UCSD-AML1 (cell line): ENCODE data around the gene MRC2.
"Not testable (repeated sequence)": the region's sequence is repeated elsewhere in the genome, so short reads cannot be mapped to it uniquely, and the experiment has no call there.

Experiments used
- DNase-seq: peaks from one replicate; lab custom pipeline; 2025; ENCODE audit not compliant: unreplicated experiment; lab: John Stamatoyannopoulos, UW

Gene MRC2

DNA sequence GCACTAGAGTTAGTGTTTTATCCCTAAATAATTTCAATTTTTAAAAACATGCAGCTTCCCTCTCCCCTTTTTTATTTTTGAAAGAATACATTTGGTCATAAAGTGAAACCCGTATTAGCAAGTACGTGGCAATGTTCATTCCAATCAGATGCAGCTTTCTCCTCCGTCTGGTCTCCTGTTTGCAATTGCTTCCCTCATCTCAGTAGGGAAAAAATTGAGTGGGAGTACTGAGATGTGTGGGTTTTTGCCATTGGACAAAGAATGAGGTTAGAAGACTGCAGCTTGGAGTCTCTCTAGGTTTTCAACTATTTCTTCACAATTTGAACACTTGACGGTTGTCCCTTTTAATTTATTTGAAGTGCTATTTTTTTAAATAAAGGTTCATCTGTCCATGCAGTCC, 14.4 kb upstream of the MRC2 start:
- not testable (repeated sequence) for DNase-seq

DNA sequence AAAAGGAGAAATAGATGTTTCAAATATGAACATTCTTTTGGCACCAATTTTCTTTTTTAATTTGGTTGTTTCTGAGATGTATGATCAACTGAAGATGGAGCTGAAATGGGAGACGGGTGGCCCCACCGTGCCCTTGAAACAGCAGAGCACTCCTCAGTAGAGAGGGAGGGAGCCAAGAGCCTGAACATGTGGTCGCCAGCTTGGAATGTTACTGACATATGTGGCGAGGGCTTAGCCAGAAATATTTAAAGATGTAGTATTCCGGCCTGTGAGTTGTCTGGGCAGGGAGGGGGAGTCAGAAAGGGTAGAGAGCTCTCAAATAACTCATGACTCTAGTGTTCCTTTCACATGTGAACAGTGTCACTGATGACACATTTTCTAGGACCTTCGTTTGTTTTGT, 13.3 kb upstream of the MRC2 start:
- DNase-seq, result no peak

DNA sequence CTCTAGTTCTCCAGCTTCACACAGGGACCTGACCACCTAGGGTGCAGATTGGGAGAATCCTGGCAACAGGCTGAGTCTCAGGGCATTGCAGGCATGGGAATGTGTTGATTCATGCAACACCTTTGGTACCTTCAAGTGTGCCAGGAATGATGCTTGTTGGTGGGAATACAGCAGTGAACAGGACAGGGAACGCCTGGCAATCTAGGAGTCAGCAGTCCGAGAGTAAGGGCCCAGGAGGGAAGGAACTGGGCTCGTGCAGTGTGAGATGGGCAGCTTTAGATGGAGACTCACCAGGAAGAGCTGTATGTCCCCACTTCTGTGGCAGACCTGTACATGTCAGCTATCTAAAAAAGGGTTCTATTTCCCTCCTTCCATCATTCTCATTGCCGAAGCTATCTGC, 12.0 kb upstream of the MRC2 start:
- no peak for DNase-seq

DNA sequence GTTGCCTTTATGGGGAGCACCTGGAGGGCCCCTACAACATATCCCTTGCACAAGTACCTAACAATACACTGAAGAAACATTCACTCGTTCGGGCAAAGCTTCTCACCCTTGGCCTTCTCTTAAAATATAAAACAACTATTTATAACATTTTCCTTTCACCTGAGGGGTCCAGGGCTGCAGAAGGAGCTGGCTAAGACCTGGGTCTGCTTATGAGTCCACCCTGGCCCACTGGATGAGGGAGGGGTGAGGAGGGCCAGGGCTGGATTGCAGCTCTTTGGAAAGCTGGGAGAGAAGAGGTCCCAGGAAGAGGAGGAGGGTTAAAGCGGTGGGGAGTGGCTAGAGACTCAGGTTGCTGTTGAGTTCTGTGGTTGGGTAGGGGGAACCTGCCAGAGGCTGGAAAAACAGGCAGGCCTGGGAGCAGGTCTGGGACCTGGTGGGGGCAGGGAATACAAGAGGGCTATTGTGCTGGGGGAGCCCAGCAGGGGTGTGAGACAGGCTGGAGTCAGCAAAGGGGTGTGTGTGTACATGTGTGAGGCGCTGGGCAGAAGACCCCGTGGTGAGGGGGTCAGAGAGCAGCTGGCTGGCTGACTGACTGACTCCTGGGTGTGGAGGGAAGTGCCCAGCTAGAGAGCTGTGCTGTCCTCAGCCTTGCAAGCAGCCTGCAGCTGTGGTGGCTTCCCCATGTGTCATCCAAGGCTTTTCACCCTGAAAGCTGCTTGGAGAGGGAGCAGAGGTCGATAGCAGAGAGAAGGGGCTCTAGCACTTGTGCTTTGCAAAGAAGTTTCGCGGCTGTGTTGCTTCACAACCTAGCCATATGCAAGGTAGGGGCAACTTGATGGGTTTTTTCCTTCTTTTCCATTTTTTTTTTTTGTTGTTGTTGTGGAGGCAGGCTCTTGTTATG, 10.2 kb upstream of the MRC2 start:
- no peak for DNase-seq

DNA sequence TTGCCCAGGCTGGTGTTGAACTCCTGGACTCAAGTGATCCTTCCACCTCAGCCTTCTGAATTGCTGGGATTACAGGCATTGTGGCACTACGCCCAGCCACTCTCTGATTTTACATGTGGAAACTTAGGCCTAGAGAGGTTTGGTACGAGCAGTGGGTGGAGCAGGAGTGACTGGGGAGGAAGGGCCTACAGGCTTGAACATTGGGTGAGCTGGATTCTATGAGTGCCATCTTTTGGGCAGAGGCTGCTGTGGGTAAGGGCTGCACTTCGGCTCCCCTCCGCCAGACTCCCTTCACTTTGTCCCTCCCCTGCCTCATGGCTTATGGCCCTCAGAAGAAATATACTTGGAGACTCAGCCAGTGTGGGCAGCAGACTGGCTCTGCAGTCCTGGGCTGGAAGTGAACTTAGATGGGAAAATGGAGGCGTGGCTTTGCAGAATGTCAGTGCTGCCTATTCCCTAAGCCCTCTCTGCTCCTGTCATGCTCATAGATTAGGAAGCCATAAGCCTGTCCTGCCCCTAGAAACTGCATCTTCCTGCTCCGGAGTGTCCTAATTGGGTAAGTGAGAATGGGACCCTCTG, 9.5 kb upstream of the MRC2 start:
- DNase-seq, result no peak

DNA sequence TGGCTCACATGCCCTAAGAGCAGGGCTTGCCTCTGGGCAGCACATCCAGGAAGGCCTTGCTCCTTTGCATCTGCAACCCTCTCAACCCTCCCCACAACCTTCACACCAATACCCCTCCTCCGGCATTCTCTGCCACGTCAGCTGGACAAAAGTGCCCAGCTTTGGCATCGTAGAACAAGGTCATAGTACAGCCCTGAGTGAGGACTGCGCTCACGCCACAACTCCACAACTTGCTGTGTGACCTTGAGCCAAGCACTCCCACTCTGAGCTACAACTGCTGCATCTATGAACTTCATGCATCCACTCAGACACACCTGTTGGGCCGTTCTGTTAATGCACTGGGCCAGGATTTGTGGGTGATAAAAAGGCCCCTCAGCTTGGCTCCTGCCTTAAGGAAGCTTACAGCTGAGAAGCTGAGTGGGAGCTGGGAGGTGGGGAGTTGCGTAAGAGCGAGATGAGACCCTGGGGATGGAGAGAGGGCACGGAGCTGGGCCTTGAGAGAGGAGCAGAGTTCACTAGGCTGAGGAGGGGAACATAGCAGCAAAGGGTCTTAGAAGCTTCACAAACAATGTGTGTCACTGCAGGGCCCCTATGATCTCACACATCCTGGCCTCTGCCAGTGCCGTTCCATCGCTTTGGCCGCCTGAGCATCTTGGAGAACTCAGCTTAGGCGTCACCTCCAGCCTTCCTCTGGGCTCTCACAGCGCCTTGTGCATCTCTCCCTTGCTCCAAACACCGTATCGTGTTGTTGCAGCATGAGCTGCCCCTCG, 8.6 kb upstream of the MRC2 start:
- DNase-seq, result no peak

DNA sequence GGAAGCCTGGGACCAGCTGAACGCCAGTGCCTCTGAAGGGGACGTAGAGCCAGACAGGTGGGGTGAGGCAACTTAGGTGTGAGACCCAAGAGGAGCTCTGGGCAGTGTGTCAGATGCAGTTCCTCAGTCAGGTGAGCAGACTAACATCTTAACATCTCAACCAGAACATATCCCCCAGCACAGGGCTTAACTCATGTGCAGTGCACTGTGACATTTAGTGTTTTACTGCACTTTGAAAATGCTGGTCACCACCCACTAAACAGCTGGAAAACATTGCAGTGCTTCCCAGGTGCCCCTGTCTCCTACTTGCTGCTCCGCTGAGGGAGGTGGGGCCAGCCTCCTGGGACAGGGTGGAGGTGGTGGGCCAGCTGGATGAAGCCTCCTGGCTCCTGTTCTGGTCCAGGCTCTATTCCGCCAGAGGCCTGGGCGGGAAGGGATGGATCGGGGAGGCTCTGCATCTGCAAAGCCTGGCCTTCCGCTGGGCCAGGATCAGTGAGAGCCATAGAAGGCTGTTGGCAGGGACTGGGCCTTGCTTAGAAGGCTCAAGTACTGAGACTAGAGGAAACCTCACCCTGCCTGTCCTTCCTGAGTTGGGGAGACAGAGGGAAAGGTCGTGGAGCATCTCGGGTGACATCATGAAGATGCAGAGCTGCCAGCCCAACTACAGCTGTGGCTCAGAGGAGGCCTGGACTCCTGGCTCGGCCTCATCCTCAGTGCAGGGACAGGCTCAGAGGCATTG, 7.9 kb upstream of the MRC2 start:
- no peak for DNase-seq

DNA sequence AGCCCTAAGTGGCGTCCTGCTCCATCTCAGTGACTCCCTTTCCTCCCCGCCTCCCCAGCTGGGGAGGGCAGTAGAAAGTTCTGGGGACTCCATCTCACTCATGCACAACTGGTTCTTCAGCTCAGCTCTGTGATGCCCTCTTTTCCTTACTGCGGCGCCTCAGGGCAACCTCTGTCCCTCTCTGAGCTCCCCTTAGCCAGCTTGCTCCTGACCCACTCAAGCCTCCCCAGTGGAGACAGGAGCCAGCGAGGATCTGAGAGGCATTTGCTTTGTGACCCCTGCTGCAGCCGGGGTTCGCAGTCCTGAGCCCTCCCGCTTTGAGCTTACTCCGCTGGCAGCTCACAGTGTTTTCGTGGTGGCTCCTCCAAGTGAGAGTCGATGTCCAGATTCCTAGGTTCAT, 6.2 kb upstream of the MRC2 start:
- no peak for DNase-seq

DNA sequence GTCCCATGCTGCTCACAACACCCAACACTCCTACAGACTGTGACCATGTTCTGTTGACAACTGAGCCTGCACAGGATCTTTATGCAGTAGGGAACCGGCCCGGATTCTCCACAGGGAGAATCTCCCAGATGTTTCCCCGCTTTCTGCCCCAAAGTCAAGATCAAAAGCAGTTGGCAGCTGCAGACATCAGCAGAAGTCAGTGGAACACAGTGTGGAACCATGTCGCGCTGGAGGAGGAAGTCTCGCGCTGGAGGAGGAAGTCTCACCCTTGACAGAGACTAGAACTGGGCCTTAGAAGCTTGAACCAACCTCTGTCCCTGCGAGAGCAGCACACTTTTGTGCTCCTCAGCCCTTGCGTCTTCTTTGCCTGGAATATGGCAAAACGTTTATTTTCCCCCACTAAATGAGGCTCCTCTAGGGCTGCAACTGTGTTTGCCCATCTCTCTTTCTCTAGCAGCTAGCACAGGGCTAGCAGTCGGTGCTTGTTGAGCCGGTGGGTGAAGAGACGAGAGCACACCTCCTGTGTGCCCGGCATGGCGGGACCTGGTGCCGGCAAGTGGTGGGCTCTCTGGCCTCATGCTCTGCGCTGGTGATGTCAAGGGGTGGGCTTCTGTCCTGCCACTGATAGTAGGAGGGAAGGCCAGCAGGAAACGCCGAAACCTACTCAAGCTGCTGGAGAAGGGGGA, 2.1 kb upstream of the MRC2 start:
- DNase-seq, result peak; percentile 31

DNA sequence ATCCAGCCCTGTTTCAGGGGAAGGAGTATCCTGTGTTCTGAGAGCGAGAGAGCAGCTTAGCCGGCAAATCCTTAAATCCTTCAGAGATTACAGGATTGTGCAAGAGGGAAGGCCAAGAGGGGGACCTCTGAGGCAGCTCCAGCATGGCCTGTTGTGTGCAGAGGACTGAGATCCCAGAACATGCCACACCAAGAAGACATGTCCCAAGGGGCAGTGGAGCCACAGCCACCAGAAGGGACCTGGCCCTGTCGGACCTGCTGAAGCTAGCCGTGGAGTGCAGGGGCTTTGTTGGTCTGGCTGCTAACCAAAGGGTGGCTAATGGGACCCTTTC, 1.6 kb upstream of the MRC2 start:
- no peak for DNase-seq

DNA sequence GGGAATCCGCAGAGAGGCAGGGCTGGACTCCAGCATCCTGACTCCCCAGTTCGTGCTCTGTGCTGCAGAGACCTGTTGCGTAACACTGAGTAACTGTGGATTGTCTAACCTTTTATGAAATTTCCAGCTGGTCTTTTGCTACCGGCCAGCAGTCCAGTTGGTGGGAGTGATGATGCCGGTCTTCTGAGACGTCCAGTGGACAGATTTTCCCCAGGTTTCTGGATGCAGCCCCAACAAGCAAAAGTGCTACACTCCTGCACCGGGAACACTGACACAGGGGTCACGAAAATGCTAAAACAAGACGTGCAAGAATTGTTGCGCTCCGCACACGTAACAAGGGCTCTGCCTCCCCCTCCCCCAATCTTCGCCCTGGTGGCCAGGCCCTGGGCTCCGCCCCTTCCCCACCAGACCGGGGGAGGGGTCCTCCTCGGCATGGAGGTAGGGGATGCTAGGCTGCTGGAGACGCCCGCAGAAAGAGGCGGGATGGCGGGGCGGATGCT, 701 bp upstream of the MRC2 start:
- DNase-seq, result peak; percentile 75

DNA sequence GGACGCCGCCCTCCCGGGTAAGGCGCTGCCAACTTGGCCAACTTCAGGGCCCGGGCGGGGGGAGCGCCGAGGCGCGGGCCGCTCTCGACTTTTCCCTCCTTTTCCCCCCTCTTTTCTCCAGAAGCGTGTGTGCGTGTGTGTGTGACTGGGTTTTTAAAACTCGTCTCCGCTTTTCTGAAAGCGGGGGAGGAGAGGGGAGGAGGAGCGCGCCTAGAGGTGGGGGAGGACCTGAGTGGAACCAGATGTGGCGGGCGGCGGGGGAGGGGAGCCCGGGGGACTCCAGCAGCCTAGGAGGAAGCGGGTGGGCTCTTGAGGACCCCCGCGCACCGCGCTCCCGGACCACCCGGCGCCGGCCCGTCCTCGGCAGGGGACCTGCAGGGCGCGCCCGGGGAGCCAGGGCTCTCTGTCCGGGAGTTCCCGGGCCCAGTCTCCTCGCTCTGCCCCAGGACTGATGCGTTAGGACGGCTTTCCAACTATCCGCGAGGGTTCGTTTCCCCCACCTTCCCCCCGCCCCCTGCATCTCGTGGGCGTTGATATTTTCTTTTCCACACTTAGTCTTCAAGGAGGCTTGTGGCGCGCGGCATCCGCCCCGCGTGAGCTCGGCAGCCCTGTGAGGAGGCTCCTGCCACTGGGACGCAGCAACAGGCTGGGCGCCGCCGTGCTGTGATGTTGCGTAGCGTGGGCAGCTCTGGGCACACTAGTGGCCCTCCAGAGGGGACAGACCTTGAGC, 599 bp downstream of the MRC2 start:
- DNase-seq, result peak; percentile 66

DNA sequence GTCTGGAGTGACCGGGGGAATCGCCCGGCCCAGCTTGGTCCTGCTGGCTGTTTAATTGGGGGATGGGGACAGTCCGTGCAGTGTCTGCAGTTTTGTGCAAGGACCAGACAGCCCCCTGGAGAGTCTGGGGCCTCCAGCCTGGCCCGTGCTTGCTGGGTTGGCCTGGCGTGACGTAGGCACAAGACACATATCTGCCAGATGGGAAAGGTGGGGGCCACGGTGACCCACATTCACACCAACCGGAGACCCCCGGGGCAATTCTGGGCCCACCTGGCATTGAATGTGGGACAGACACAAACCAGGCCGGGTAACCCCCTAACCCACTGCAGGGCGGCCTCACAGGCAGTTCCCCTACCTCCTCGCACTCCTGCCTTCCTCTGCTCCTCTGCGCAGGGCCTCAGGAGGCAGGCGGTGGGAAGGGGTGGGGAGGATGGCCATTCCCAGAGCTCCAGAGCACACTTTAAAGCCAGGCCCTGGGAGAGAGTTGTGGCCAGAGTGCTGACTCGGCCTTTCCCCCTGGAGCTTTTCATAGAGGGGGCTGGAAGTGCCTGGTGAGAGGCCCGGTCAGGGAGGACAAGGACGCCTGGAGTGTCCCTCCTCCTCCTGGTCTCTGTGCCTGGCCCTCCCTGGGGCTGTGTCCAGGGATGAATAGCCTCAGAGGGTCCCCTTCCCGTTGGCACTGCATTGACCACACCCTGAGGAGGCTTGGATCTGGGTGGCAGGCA, 1.5 kb downstream of the MRC2 start:
- DNase-seq, result no peak

DNA sequence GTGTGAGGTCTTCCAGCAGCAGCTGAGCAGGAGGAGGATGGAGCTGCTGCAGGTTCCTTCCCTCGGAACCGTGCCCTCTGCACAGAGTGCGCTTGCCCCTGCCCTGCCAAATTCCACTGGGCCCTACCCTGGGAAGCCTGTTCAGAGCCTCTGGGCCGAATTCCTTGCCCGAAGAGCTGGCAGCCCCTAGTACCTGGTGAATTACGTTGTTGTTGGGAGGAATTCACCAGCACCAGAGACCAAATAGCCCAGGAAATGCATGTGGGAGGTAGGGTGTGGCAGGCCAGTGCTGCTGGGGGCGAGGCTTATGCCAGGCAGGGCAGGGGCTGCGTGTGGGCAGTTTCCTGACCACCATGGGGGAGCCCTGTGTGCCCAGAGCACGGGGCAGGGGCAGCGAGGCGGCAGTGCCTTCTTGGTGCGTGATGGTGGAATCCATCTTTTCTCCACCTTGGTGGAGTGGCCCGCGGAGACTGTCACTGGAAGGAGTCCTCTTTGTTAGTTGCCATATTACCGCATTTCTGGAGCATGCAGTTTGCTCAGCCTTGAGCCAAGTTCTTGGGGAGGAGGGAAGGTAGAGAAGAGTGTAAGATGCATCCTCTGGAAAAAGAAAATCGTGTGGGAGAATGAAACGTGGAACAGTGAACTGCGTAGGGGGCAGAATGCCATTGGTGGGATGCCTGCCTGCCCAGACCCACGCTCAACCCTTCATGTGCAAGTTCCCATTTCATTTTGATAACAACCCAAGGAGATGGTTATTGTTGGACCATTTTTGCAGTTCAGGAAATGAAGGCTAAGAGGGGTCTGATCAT, 2.3 kb downstream of the MRC2 start:
- DNase-seq, result no peak

DNA sequence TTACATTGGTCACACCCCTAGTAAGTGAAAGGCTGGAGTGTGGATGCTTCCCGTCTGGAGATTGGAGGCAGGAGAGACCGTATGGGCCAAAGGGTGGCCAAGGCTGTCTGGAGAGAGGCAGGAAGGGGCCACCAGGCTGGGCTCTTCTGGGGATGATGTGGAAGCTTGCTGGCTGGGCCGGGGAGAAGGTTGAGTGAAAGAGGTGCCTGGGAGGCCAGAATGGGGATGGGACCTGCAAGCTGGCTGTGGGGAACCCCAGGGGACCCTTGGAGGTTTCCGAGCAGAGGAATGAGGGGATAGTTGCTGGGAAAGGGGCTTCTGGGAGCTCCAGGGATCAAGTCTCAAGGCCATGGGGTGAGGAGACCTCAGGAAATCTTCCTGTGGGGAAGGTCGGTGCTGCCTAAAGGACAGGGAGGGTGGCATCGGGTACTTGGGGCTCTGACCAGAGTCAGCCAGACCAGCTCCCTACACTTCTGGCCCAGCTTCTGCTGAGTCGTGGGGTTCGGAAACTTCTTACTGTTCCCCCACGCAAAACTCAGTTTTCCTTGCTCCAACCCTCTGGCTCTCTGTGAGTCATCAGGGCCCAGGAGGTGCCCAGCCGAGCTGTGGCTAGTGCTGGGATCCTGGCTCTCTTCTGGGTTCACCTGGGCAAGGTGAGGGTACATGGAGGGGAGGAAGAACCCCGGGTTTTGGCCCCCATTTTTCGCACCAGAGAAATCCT, 3.1 kb downstream of the MRC2 start:
- DNase-seq, result no peak

DNA sequence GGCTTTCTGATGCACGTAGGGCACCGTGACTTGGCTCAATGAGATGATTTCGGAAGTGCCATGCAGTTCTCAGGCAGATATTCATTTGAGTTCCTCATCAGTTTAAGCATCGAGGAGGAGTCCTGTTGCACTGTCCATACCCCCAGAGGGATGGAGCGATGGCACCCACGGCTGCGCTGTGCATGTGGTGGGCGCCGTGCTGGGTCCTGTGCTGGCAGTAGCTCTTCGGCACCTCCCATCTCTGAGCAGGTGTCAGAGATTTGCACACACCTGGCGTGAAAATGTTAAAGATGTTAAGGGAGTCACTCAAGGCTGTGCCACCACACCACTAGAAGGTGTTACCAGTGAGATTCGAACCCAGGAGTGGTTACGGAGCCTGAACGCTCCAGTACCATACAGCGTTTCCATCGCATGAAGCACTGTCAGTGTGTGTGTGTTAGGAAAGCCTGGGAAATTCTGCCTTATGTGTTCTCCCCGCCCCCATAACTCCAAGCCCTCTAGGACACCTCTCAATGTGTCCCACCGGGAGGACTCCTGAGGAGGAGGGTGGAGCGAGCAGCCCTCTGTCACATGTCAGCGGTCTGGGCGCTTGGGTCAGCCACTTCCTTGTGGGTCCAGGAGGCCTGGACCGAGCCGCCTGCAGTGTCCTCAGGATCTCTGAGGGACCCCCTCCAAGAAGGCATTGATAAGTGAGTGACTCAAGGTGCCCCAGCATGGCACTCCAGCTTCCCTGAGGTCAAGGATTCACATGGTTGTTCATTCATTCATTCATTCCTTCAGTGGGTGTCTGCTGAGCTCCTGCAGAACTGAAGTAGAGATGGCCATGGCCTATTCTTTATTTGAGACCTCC, 3.8 kb downstream of the MRC2 start:
- no peak for DNase-seq
